ENCODE data around the gene ARL3.

DNA sequence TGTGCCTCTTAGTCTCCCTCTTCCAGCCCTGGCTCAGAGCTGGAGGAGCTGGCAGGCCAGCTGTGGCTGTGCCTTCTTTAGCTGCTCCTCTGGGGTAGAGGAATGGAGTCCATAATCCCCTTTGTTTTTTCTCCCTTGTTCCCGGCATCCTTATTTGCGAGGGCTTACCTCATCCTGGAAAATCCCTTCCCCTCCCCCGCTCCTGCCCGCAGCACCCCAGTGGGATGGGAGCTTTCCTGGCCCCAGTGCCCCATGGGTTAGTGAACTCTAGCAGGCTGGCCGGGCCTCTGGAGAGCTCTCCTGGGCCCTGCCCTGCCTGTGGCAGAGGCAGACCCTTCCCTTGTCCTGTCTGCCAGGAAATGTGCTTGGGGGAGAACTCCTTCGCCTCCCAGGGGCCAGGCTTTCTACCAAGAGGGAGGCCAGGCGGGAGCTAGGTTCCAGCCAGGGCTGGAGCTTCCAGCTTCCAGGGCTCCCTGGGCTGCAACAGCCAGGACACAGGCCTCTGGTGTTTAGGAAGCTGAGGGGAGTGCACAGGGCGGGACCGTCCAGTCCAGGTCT, 86.4 kb downstream of the ARL3 start:
- TF ChIP-seq ZNF274 (IDR thresholded peaks at IDR 0.05; ENCODE audit: low read depth, low read length) (no peak), YY1 (IDR thresholded peaks at IDR 0.05; ENCODE audit: insufficient read depth, insufficient read length) (no peak), SUZ12 (IDR thresholded peaks at IDR 0.05; ENCODE audit: extremely low read depth, insufficient read depth, insufficient read length) (no peak)

Data from NT2/D1 (cell line).